Activated T-cell treated with anti-CD3 and anti-CD28 coated beads, Interleukin-2, amount 50 U/mL, for 4 hours (primary cell): ENCODE data around the gene GRAMD1A. TPM values are rescaled to one million over a fixed set of nuclear protein-coding genes. Genes with fewer than 3 reads are reported as not detected.
"Not testable (repeated sequence)": the region's sequence is repeated elsewhere in the genome, so short reads cannot be mapped to it uniquely, and the experiment has no call there.

Source experiments
- ATAC-seq, 2 donors: fragments of 200-7000 bp; cut with Tn5 transposase; one replicate each; pipeline ENCODE4 v1.10.0; 2021
- DNase-seq: peaks from one replicate; pipeline ENCODE4 v3.0.0-alpha.2; 2020
- H3K27me3 Mint-ChIP-seq: one replicate; pipeline ENCODE4 v1.8.0; 2021; ENCODE audit warnings: low read depth, mixed read lengths
- H3K36me3 Mint-ChIP-seq: one replicate; pipeline ENCODE4 v1.8.0; 2022; ENCODE audit warnings: mixed read lengths; ENCODE audit not compliant: insufficient read depth
- H3K4me1 Mint-ChIP-seq: one replicate; pipeline ENCODE4 v1.8.0; 2021; ENCODE audit warnings: low read depth, mixed read lengths
- H3K4me3 Mint-ChIP-seq: one replicate; pipeline ENCODE4 v1.8.0; 2021; ENCODE audit warnings: mild to moderate bottlenecking, moderate library complexity, mixed read lengths
- H3K9me3 Mint-ChIP-seq: one replicate; pipeline ENCODE4 v1.8.0; 2021; ENCODE audit warnings: mixed read lengths
- total RNA-seq, 3 donors: library from RNA; stranded (reverse); gene quantifications; one replicate each; pipeline ENCODE4 v1.2.1, GENCODE V29; 2021

The GRAMD1A gene
- total RNA-seq, 3 donors from 2014 or later = 162 to 192 (median 170) TPM

DNA sequence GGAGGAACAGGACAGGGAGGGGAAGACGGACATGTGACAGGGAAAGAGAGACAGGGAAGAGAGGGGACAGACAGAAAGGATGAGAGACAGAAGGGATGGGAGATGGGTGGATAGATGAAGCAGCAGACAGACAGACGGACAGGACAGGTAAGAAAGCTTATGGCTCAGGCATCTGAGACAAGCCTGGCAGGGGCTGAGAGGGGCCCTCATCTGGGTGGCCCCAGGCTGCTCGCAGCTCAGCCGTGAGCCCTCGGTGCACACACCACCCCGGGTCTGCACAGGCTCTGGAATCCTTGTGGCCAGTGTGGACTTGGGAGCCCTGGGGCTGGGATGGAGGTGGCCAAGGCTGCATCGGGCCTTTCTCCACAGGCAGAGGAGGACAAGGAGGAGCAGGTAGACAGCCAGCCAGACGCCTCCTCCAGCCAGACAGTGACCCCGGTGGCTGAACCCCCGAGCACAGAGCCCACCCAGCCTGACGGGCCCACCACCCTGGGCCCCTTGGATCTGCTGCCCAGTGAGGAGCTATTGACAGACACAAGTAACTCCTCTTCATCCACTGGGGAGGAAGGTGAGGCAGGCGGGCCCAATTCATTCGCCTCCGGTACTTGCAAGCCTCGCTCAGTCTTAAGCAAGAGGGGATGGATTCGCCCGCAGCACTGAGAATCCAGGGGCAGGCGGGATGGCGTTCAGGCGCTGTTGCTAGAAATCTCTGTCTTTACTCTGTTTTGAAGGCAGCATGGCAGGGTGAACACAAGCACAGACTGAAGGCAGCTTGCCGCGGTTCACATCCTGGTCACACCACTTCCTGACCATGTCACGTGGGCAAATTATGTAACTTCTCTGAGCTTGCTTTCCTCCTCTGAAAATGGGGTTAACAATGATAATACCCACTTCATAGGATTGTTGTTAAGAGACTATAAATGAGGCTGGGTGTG is 14.0 kb downstream of the GRAMD1A start:
- ATAC-seq = peak; percentile 10 to 29
- H3K36me3 Mint-ChIP-seq = peaks cover 36% of the 10 kb centered on the region
- peak overlapping the region; percentile 74 for H3K4me3 Mint-ChIP-seq
- DNase-seq = peak; percentile 37
- no peaks in the 10 kb centered on the region for H3K9me3 Mint-ChIP-seq
- H3K4me1 Mint-ChIP-seq = peaks cover 66% of the 10 kb centered on the region
- no peaks in the 10 kb centered on the region for H3K27me3 Mint-ChIP-seq

- Mint-ChIP-seq H3K36me3 (peaks cover 39% of the 10 kb centered on the region), H3K4me1 (peaks cover 61% of the 10 kb centered on the region)
- not testable (repeated sequence) for H3K4me3 Mint-ChIP-seq, H3K9me3 Mint-ChIP-seq, H3K27me3 Mint-ChIP-seq, ATAC-seq, DNase-seq
Observed at GRCh38 chr19:35014774-35015173, 14.7 kb downstream of the GRAMD1A start.

DNA sequence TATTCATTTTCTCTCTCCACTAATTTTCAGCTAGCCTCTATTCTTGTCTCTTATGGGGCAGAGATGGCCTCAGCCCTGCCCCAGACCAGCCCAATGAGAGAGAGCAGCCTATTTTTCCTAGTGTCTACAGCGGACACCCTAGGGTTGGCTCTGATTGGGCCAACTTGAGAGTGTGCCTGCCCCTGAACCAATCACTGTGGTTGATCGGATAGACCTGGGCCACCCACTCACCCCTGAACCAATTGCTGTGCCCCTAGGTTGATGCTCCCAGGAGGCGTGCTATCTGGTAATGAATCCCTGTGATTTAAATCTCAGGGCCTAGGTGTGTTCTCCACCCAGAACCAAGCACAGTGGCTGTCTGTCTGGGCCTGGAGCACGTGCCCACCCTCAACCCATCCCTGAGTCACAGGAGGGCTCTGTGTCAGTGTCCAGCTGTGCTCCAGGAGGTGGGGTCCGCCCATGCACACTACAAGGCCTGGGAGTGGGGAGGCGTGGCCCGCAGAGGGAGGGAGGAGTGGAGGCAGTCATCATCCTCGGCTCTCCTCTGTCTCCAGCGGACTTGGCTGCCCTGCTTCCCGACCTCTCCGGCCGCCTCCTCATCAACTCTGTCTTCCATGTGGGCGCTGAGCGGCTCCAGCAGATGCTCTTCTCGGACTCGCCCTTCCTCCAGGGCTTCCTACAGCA is 15.3 kb downstream of the GRAMD1A start:
- DNase-seq = no peak
- no peak overlapping the region for H3K4me3 Mint-ChIP-seq

GRCh38 chr19:35015954-35016351 is 15.8 kb downstream of the GRAMD1A start:
- Mint-ChIP-seq H3K4me1 (peaks cover 53% of the 10 kb centered on the region), H3K4me3 (no peak overlapping the region), H3K36me3 (peaks cover 38% of the 10 kb centered on the region), H3K9me3 (no peaks in the 10 kb centered on the region), H3K27me3 (no peaks in the 10 kb centered on the region)
- no peak for DNase-seq
- no peak for ATAC-seq

More for the DNA sequence above, 15.3 kb downstream of the GRAMD1A start:
- Mint-ChIP-seq H3K4me1 (peaks cover 58% of the 10 kb centered on the region), H3K9me3 (no peaks in the 10 kb centered on the region), H3K36me3 (peaks cover 37% of the 10 kb centered on the region), H3K27me3 (no peaks in the 10 kb centered on the region)
- ATAC-seq = no peak

DNA sequence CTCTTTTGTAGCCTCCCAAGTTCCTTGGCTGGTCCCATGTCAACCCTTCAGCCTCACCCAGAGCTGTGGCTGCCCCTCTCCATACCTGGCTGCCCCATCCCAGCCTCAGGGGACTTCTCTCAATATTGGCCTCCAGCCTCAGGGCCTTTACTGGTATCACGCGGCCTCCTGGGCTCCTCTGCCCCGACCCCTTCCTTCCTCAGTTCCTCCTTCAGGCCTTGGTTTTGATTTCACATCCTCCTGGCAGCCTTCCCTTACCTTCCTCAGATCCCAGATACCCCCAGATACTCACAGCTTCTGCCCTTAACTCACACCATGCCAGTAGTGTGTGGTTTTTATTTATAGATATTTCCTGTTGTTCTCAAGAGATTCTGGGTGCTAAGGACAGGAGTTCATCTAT is 17.4 kb downstream of the GRAMD1A start:
- Mint-ChIP-seq H3K9me3 (no peaks in the 10 kb centered on the region), H3K4me1 (peaks cover 37% of the 10 kb centered on the region), H3K4me3 (no peak overlapping the region), H3K36me3 (peaks cover 46% of the 10 kb centered on the region), H3K27me3 (no peaks in the 10 kb centered on the region)
- ATAC-seq = no peak
- no peak for DNase-seq

- no peaks in the 10 kb centered on the region for H3K27me3 Mint-ChIP-seq
- no peak overlapping the region for H3K4me3 Mint-ChIP-seq
- H3K9me3 Mint-ChIP-seq = no peaks in the 10 kb centered on the region
- ATAC-seq (no peak), DNase-seq (no peak)
- H3K36me3 Mint-ChIP-seq = peaks cover 46% of the 10 kb centered on the region
- H3K4me1 Mint-ChIP-seq = peaks cover 29% of the 10 kb centered on the region
Observed at GRCh38 chr19:35018379-35018778, 18.3 kb downstream of the GRAMD1A start.

- H3K9me3 Mint-ChIP-seq = no peaks in the 10 kb centered on the region
- ATAC-seq = no peak
- DNase-seq = no peak
Observed at GRCh38 chr19:35019144-35019543, 19.0 kb downstream of the GRAMD1A start.

DNA sequence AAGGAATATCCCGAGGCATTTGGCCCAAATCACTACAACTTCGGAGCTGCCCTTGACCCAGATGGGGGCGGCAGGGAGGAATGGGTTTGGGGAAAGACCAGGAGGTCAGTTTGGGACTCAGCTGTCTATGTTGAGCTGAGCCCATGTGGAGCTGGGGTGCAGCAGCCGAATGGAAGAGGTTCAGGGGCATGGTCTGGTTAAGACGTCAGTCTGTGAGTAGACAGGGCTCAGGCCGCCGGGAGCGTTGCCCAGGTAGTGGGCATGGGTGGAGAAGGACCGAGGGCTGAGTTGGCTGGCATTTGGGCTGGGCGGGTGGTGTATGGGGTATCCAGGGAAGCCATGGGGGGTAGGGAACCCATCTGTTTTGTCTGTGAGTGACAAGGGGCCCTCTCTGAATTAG is 20.9 kb downstream of the GRAMD1A start:
- Mint-ChIP-seq H3K36me3 (peaks cover 38% of the 10 kb centered on the region), H3K4me1 (peaks cover 5% of the 10 kb centered on the region), H3K4me3 (no peak overlapping the region), H3K27me3 (no peaks in the 10 kb centered on the region), H3K9me3 (no peaks in the 10 kb centered on the region)
- no peak for ATAC-seq
- DNase-seq = no peak

More at GRCh38 chr19:35019144-35019543, 19.0 kb downstream of the GRAMD1A start:
- Mint-ChIP-seq H3K4me1 (peaks cover 21% of the 10 kb centered on the region), H3K4me3 (no peak overlapping the region), H3K27me3 (no peaks in the 10 kb centered on the region), H3K36me3 (peaks cover 47% of the 10 kb centered on the region)

DNA sequence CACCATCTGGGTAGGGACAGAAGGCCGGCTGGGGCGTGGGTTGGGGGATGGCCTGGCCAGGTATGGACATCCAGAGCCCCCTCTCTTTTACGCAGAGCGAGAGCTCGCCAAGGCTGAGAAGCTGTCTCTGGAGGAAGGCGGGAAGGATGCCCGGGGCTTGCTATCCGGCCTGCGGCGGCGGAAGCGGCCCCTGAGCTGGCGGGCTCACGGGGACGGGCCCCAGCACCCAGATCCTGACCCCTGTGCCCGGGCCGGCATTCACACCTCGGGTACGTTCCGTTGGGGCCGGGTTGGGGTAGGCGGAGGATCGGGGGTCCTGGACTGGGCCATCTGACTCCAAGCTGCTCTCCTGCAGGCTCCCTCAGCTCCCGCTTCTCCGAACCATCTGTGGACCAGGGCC is 21.5 kb downstream of the GRAMD1A start:
- ATAC-seq (no peak), DNase-seq (no peak)
- no peaks in the 10 kb centered on the region for H3K9me3 Mint-ChIP-seq
- H3K4me3 Mint-ChIP-seq = no peak overlapping the region
- peaks cover 38% of the 10 kb centered on the region for H3K36me3 Mint-ChIP-seq
- H3K4me1 Mint-ChIP-seq = peaks cover 5% of the 10 kb centered on the region
- H3K27me3 Mint-ChIP-seq = no peaks in the 10 kb centered on the region

DNA sequence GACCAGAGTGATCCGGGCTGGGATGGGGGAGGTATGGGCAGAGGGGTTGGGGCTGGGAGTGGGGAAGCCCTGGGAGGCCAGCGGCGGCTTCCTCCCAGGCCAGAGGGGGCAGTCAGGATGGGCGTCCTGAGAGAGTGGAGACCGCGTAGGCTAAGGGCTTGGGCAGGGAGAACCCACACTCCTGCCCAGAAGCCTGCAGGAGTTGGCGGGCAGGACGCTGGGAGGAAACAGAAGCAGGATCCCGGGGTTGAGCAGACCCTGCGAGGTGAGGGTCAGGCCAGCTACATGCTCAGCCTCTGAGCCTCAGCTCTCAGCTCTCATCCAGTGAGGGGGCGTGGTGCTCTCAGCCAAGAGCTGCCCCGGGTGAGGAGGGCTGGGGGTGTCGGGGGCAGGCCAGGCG is 22.3 kb downstream of the GRAMD1A start:
- Mint-ChIP-seq H3K27me3 (no peaks in the 10 kb centered on the region), H3K4me3 (no peak overlapping the region), H3K36me3 (peaks cover 35% of the 10 kb centered on the region), H3K9me3 (no peaks in the 10 kb centered on the region), H3K4me1 (peaks cover 2% of the 10 kb centered on the region)
- ATAC-seq = no peak
- no peak for DNase-seq

DNA sequence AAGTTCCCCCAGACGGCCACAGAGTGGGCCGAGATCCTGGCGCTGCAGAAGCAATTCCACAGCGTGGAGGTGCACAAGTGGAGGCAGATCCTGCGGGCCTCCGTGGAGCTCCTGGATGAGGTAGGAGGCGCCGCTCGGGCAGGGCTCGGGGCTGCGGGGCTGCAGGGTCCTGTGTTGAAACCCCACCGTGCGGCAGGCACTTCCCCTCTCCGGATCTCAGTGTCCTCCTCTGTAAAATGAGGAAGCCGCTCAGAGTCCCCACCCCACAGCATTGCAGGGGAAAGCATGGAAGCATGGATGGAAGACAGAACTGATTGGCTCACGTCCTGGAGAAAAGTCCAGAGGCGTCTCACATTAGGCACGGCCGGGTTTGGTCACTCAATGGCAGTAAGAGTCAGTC is 23.3 kb downstream of the GRAMD1A start:
- Mint-ChIP-seq H3K4me3 (no peak overlapping the region), H3K36me3 (peaks cover 30% of the 10 kb centered on the region), H3K4me1 (no peaks in the 10 kb centered on the region), H3K9me3 (no peaks in the 10 kb centered on the region), H3K27me3 (no peaks in the 10 kb centered on the region)
- ATAC-seq (no peak), DNase-seq (no peak)

DNA sequence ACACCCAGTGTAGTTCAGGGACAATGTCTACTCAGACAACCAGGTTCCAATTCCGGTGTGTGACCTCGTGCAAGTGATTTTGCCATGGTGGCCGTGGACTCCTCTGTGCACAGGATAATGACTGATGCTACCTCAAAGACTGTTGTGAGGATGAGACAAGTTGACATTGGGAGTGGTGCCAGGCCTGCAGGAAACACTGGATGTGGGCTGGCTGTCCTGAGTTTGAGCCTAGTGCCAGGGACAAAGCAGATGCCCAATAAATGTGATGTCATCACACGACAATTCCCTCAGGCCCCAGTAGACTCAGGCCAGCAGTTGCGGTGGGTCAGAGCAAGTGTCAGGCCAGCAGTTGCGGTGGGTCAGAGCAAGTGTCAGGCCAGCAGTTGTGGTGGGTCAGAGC is 24.0 kb downstream of the GRAMD1A start:
- Mint-ChIP-seq H3K4me1 (no peaks in the 10 kb centered on the region), H3K4me3 (no peak overlapping the region), H3K27me3 (no peaks in the 10 kb centered on the region), H3K36me3 (peaks cover 26% of the 10 kb centered on the region), H3K9me3 (no peaks in the 10 kb centered on the region)
- DNase-seq (no peak), ATAC-seq (no peak)

GRCh38 chr19:35025969-35026368 is 25.8 kb downstream of the GRAMD1A start:
- Mint-ChIP-seq H3K9me3 (no peaks in the 10 kb centered on the region), H3K36me3 (peaks cover 14% of the 10 kb centered on the region), H3K4me1 (peaks cover 4% of the 10 kb centered on the region), H3K27me3 (no peaks in the 10 kb centered on the region), H3K4me3 (no peak overlapping the region)
- DNase-seq (no peak), ATAC-seq (no peak)

DNA sequence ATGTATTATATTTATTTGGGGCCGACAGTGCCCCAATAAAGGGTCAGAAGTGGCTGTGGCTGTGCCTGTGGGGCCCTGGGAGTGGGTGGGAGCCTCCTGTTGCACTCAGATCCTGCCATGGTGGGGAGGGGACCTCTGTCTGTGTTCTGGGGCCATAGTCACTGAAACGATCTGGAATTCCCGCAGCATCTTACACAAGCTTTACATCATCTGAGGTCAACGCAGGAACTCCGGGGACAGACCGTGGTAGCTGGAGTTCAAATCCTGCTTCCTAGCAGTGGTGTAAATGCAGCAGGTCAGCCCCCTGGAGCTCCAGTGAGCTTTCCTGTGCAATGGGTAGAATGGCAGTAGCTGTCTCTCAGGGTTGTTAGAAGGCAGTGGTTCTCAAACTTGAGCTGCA is 26.3 kb downstream of the GRAMD1A start:
- Mint-ChIP-seq H3K4me3 (no peak overlapping the region), H3K36me3 (peaks cover 12% of the 10 kb centered on the region), H3K27me3 (peaks cover 4% of the 10 kb centered on the region), H3K9me3 (no peaks in the 10 kb centered on the region), H3K4me1 (peaks cover 8% of the 10 kb centered on the region)
- no peak for DNase-seq
- ATAC-seq = no peak

DNA sequence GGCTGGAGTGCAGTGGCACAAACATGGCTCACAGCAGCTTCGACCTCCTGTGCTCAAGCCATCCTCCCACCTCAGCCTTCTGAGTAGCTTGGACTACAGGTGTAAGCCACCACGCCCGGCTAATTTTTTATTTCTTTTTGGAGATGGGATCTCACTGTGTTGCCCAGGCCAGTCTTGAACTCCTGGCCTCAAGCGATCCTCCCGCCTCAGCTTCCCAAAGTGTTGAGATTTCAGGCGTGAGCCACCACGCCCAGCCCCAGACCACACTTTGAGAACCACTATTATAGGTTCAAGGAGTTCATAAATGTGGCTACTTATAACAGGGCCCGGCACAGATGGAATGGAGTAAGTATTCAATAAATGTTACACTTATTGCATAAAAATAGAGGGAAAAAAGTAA is 26.9 kb downstream of the GRAMD1A start:
- peaks cover 7% of the 10 kb centered on the region for H3K27me3 Mint-ChIP-seq
- H3K4me3 Mint-ChIP-seq = no peak overlapping the region
- H3K36me3 Mint-ChIP-seq = peaks cover 10% of the 10 kb centered on the region
- H3K4me1 Mint-ChIP-seq = peaks cover 11% of the 10 kb centered on the region
- ATAC-seq (no peak), DNase-seq (no peak)
- H3K9me3 Mint-ChIP-seq = no peaks in the 10 kb centered on the region
